Ectodermal cell (in vitro differentiated cells): ENCODE data around the gene SPPL2A.
"Not testable (repeated sequence)": the region's sequence is repeated elsewhere in the genome, so short reads cannot be mapped to it uniquely, and the experiment has no call there.

ENCODE experiments used
- H3K27ac ChIP-seq: 2 replicates; pipeline ENCODE4 v1.7.0; 2013; ENCODE audit warnings: mild to moderate bottlenecking, low read depth, low read length; ENCODE audit not compliant: insufficient read depth, poor library complexity, severe bottlenecking
- H3K27me3 ChIP-seq: 2 replicates; pipeline ENCODE4 v1.7.0; 2013; ENCODE audit warnings: mild to moderate bottlenecking, low read length; ENCODE audit not compliant: insufficient read depth, control insufficient read depth, poor library complexity, severe bottlenecking
- H3K36me3 ChIP-seq: one replicate; pipeline ENCODE4 v1.7.0; 2013; ENCODE audit warnings: low read length; ENCODE audit not compliant: control insufficient read depth, insufficient read depth
- H3K4me1 ChIP-seq: one replicate; pipeline ENCODE4 v1.7.0; 2013; ENCODE audit warnings: low read length; ENCODE audit not compliant: control insufficient read depth, insufficient read depth
- H3K4me3 ChIP-seq: 2 replicates; pipeline ENCODE4 v1.7.0; 2013; ENCODE audit warnings: low read depth, low read length, control low read depth; ENCODE audit not compliant: insufficient read depth
- H3K9me3 ChIP-seq: 2 replicates; pipeline ENCODE4 v1.7.0; 2013; ENCODE audit warnings: mild to moderate bottlenecking, low read length, moderate library complexity; ENCODE audit not compliant: control insufficient read depth
- WGBS, 2 experiments: methylation state at CpG; one replicate each; pipeline ENCODE4 v1.1.7; 2013; ENCODE audit warnings: missing lambda C conversion rate in 2 of 2; 5-methylcytosine and 5-hydroxymethylcytosine counted together

The SPPL2A gene

DNA sequence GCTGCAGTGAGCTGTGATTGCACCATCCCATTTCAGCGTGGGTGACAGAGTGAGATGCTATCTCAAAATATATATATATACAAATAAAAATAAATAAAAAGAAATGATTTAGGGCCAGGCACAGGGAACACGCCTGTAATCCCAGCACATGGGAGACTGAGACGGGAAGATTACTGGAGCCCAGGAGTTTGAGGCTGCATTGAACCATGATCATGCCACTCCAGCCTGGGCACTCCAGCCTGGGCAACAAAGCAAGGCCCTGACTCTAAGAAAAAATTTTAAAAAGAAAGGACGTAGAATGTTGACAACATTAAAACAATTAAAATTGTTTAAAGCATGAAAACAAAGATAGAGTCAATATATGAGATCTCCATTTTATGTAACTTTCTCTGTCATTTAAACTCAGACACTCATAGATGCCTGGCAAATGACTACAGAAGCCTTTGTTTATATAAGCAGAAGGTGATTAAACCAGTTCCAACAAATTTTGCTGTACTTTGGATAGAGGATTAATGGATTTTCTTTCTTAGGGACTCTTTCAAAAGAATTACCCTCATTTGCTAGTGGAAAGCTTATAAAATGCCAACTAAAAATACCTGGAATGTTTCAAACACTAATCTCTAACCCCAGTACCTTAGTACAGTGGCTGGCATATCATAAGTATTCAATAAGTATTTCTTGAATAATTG lies 68.3 kb downstream of the SPPL2A start:
- WGBS, 2 experiments = 90 to 93% methylated on average over 2 of the region's 4 CpGs

DNA sequence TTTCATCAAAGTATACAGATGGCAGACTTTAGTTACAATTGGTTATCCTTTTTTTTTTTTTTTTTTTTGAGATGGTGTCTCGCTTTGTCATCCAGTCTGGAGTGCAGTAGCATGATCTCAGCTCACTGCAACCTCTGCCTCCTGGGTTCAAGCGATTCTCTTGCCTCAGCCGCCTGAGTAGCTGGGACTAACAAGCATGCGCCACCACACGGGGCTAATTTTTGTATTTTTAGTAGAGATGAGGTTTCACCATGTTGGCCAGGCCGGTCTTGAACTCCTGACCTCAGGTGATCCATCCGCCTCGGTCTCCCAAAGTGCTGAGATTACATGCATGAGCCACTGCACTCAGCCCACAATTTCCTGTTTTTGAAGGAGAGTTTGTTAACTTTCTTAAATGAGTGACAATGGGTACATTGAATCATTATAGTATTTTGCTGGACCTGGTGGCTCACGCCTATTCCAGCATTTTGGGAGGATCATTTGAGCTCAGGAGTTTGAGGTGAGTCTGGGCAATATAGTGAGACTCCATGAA lies 70.8 kb downstream of the SPPL2A start:
- not testable (repeated sequence) for H3K9me3 ChIP-seq, H3K27ac ChIP-seq, H3K4me1 ChIP-seq, H3K36me3 ChIP-seq, H3K4me3 ChIP-seq, H3K27me3 ChIP-seq
- 88 to 89% methylated on average over 9 of the region's 9 CpGs for WGBS, 2 experiments

More for the DNA sequence above, 68.3 kb downstream of the SPPL2A start:
- no peaks in the 10 kb centered on the region for H3K27me3 ChIP-seq
- H3K36me3 ChIP-seq = no peaks in the 10 kb centered on the region
- H3K4me3 ChIP-seq = no peak overlapping the region
- H3K27ac ChIP-seq = no peak overlapping the region
- H3K9me3 ChIP-seq = no peaks in the 10 kb centered on the region
- no peaks in the 10 kb centered on the region for H3K4me1 ChIP-seq

- H3K9me3 ChIP-seq = no peaks in the 10 kb centered on the region
- 79% methylated on average over 10 of the region's 10 CpGs for WGBS, 2 experiments
- peaks cover 6% of the 10 kb centered on the region for H3K36me3 ChIP-seq
- peak overlapping the region; percentile 96 for H3K4me3 ChIP-seq
- peaks cover 16% of the 10 kb centered on the region for H3K4me1 ChIP-seq
- H3K27ac ChIP-seq = peak overlapping the region; percentile 70
- H3K27me3 ChIP-seq = no peaks in the 10 kb centered on the region
Measured at GRCh38 chr15:50687302-50687902, 78.1 kb downstream of the SPPL2A start.

DNA sequence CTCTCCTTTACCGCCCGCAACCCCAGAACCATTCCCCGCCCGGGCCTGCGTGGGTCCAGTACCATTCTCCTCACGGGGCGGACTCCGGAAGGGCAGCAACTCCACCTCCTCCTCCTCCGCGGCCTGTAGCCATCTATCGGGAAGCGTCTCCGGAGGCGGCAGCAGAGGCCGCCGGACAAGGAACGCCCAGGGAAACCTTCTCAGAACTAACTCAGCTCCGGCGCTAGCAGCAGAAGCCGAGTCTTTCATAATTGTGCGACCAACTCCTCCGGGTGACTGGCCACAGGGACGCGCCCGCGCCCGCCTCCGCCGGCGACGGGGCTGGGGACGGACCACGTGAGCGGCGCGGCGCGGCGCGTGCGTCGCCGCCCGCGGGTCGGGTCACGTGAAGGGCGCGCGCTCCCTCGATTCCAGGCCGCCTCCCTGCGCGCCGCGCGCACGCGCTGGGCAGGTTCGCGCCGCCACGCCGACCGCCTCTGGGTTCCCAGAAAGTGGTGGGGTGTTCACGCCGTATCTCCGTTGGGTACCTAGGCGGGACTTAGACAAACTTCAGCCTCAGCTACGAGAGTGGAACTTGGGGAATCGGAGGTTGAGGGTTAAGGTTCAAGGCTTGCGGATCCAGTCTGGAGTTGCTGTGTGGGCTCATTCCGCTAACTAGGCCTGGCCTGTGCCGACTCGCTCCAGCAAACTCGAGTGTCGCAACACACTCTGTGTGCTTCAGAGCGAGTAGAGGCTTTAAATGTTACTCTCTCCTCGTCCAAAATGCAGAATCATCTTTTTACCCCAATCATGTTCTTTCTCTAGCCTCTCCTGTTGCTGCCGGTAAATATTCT lies 78.8 kb downstream of the SPPL2A start, which contains the start of gene TRPM7:
Gene TRPM7, minus strand, starts transcription at position 329 of the 833 bp plus-strand sequence. Its CDS starts 264 bp downstream, at position 65.
- peaks cover 16% of the 10 kb centered on the region for H3K4me1 ChIP-seq
- peaks cover 6% of the 10 kb centered on the region for H3K36me3 ChIP-seq
- H3K4me3 ChIP-seq = peak within 1 kb of the TSS; percentile 96
- no peaks in the 10 kb centered on the region for H3K9me3 ChIP-seq
- H3K27me3 ChIP-seq = no peaks in the 10 kb centered on the region
- WGBS, 2 experiments = 2% methylated on average over 80 of the region's 80 CpGs
- H3K27ac ChIP-seq = peak within 1 kb of the TSS; percentile 89

DNA sequence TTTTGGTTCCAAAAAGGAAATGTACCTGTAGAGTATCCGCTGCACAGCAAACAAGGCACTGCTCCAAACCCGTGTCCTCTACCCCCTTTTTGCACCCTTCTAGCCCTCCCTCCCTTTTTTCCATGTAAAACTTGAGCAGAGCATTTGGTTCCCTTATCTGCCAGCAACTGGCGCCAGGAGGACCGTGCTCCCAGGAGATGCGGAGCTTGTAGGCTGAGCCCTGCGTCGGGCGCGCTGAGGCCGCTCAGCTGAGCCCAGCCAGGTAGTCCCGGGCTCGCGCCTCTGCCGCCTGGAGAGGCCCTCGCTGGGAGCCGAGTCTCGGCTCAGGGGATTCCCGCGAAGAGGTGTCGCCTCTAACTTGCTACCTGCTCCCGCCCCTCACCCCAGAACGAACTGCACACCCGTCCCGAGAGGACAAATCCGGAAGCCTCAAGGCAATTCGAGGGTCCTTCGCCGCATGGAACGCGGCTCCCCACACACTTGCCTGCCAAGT lies 79.5 kb downstream of the SPPL2A start:
- H3K4me3 ChIP-seq = peak overlapping the region; percentile 96
- no peaks in the 10 kb centered on the region for H3K27me3 ChIP-seq
- H3K4me1 ChIP-seq = peaks cover 16% of the 10 kb centered on the region
- 0% methylated on average over 30 of the region's 30 CpGs for WGBS, 2 experiments
- H3K36me3 ChIP-seq = peaks cover 6% of the 10 kb centered on the region
- H3K27ac ChIP-seq = peak overlapping the region; percentile 89
- H3K9me3 ChIP-seq = no peaks in the 10 kb centered on the region

DNA sequence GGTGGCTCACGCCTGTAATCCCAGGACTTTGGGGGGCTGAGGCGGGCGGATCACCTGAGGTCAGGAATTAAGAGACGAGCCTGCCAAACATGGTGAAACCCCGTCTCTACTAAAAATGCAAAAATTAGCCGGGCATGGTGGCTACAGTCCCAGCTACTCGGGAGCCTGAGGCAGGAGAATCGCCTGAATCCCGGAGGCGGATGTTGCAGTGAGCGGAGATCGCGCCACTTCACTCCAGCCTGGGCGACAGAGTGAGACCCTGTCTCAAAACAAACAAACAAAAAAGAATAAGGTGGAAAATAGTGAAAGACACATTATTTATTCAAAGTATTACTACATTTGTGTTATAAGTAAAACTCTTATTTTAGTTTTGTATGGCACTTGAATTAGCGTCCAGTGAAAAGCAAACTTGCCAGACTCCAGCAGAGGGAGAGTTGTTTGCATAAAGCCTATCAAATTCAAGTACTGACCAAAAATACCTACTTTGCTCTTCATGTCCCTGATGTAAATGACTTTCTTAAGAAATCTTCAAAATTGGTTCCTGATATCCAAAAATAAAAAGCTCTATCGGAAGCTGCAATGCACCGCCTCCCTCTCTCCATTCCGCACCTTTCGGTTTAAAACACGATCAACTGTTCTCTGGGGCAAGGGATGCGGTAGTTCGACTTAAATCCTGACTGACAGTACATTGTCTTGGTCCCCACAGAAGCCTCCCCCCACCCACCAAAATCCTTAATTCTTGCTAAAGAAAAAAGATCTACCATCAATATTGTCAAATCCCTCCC lies 80.1 kb downstream of the SPPL2A start:
- H3K36me3 ChIP-seq = peaks cover 6% of the 10 kb centered on the region
- no peak overlapping the region for H3K27ac ChIP-seq
- WGBS, 2 experiments = 33 to 41% methylated on average over 21 to 22 of the region's 22 CpGs
- H3K27me3 ChIP-seq = no peaks in the 10 kb centered on the region
- H3K9me3 ChIP-seq = no peaks in the 10 kb centered on the region
- H3K4me3 ChIP-seq = peak overlapping the region; percentile 96
- peaks cover 16% of the 10 kb centered on the region for H3K4me1 ChIP-seq

DNA sequence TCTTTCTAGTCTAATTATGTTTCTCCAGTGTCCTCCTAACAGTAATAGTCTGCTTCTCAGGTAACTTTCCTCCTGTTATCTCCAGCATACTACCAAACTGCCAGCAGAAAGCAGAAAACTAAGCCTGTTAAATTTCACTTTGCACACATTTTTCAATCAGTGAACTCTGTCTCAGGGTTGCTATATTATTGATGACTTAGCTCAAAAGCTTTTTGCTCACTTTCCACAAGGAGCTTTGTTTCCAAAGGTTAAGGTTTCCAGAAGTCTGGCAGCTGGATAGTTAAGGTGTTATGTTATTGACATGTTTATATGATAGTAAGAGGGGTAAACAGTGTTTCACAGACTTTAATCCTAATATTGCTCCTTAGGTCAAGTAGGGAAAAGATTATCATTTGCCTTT lies 84.0 kb downstream of the SPPL2A start:
- Histone ChIP-seq H3K4me3 (no peak overlapping the region), H3K27me3 (no peaks in the 10 kb centered on the region), H3K4me1 (peaks cover 11% of the 10 kb centered on the region), H3K9me3 (no peaks in the 10 kb centered on the region), H3K27ac (no peak overlapping the region), H3K36me3 (peaks cover 6% of the 10 kb centered on the region)

- no peak overlapping the region for H3K4me3 ChIP-seq
- H3K36me3 ChIP-seq = peaks cover 4% of the 10 kb centered on the region
- no peaks in the 10 kb centered on the region for H3K27me3 ChIP-seq
- H3K9me3 ChIP-seq = no peaks in the 10 kb centered on the region
- no peak overlapping the region for H3K27ac ChIP-seq
- 93 to 94% methylated on average over 6 of the region's 6 CpGs for WGBS, 2 experiments
- H3K4me1 ChIP-seq = no peaks in the 10 kb centered on the region
Measured at GRCh38 chr15:50676799-50677483, 88.6 kb downstream of the SPPL2A start.

DNA sequence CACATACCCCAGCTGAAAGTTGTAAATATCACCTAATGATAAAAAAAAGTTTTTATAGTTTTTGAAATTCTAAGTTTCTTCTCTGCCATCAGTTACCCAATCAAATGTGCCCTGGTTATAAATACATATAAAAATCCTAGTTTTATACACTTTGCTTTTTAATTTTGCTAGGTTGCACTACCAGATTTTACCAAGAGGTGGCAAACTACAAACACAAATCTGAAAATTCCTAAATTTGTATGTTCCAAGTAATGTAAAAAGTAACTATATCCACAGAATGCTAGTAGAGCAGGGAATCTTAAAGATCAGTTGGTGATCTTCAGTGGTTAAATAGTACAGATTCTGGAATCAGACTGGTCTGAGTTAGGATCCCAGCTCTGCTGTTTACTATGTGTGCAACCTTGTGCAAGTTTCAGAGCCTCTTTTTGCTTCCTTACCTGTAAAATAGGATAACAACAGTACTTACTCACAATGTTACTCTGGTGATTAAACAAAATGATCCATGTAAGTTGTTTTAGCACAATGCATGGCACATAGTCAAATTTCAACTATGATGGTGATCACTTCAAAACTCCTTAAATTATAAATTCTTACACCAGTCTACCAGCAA lies 89.9 kb downstream of the SPPL2A start:
- Histone ChIP-seq H3K27ac (peak overlapping the region; percentile 2), H3K9me3 (no peaks in the 10 kb centered on the region), H3K36me3 (peaks cover 4% of the 10 kb centered on the region), H3K4me3 (no peak overlapping the region), H3K4me1 (no peaks in the 10 kb centered on the region), H3K27me3 (no peaks in the 10 kb centered on the region)
